ENCODE results near the gene SGCD.

DNA sequence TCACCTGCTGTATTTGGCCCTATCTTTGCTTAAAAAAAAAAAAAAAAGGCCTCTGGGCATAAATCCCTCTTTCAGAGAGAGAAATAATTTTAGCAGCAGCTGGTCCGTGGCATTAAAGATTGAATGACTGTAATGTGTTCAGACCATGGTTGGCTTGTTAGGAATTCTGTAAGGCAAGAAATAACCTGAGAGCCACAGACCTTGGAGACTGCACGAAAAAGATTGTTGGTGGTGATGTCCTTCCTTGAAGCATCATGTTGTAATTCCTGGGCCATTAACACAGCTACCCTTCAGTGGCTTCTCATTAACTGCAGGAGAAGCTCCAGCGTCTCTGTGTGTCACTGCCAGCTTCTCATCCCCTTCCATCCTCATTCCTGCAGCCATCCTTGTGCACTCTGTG is 79.0 kb downstream of the SGCD start:
- TF ChIP-seq CTCF (IDR thresholded peaks at IDR 0.05) (no peak), EP300 (IDR thresholded peaks at IDR 0.05) (no peak), POLR2A (IDR thresholded peaks at IDR 0.05) (no peak)
